HG03342 (cell line): ENCODE measurements around the gene KDM1B.
"Not testable (repeated sequence)": the region's sequence is repeated elsewhere in the genome, so short reads cannot be mapped to it uniquely, and the experiment has no call there.

Experiments
- ATAC-seq: cut with Tn5 transposase; IDR thresholded peaks from one replicate; pipeline ENCODE4 v1.9.1; 2021; ENCODE audit warnings: mild to moderate bottlenecking, moderate library complexity; ENCODE audit not compliant: unreplicated experiment

KDM1B gene

GRCh38 chr6:18186540-18187250 is 31.5 kb downstream of the KDM1B start:
- no peak for ATAC-seq

GRCh38 chr6:18187701-18188100 is 32.5 kb downstream of the KDM1B start:
- no peak for ATAC-seq

GRCh38 chr6:18189196-18189595 is 34.0 kb downstream of the KDM1B start:
- no peak for ATAC-seq

GRCh38 chr6:18192026-18192425 is 36.8 kb downstream of the KDM1B start:
- no peak for ATAC-seq

GRCh38 chr6:18203786-18204185 is 48.6 kb downstream of the KDM1B start:
- no peak for ATAC-seq

GRCh38 chr6:18204691-18205090 is 49.5 kb downstream of the KDM1B start:
- no peak for ATAC-seq

- no peak for ATAC-seq
These were observed 51.4 kb downstream of the KDM1B start for GRCh38 chr6:18206591-18206990.

- ATAC-seq = no peak
These were observed 52.2 kb downstream of the KDM1B start for GRCh38 chr6:18207438-18207837.

- ATAC-seq = no peak
These were observed 52.7 kb downstream of the KDM1B start for GRCh38 chr6:18207949-18208348.

- not testable (repeated sequence) for ATAC-seq
These were observed 53.6 kb downstream of the KDM1B start for GRCh38 chr6:18208778-18209177.

- ATAC-seq = no peak
These were observed 54.4 kb downstream of the KDM1B start for GRCh38 chr6:18209539-18210197.

GRCh38 chr6:18210707-18211106 is 55.5 kb downstream of the KDM1B start:
- no peak for ATAC-seq

- peak; percentile 91 for ATAC-seq
These were observed 56.1 kb downstream of the KDM1B start for GRCh38 chr6:18211338-18211737.

- no peak for ATAC-seq
These were observed 57.0 kb downstream of the KDM1B start for GRCh38 chr6:18212231-18212630.

- no peak for ATAC-seq
These were observed 58.2 kb downstream of the KDM1B start for GRCh38 chr6:18213439-18213838.

GRCh38 chr6:18214003-18214402 is 58.8 kb downstream of the KDM1B start:
- peak; percentile 18 for ATAC-seq

- ATAC-seq = no peak
These were observed 60.2 kb downstream of the KDM1B start for GRCh38 chr6:18215436-18215835.

- peak; percentile 40 for ATAC-seq
These were observed 61.2 kb downstream of the KDM1B start for GRCh38 chr6:18216411-18216810.

GRCh38 chr6:18218233-18218632 is 63.0 kb downstream of the KDM1B start:
- no peak for ATAC-seq

GRCh38 chr6:18219591-18219990 is 64.4 kb downstream of the KDM1B start:
- ATAC-seq = no peak

GRCh38 chr6:18221288-18221615 is 66.0 kb downstream of the KDM1B start:
- no peak for ATAC-seq

- ATAC-seq = not testable (repeated sequence)
These were observed 71.4 kb downstream of the KDM1B start for GRCh38 chr6:18226451-18227105.
